ENCODE measurements around the gene TRAM1L1. TPM values are rescaled to one million over a fixed set of nuclear protein-coding genes. Genes with fewer than 3 reads are reported as not detected.

The TRAM1L1 gene
- total RNA-seq, 6 experiments from 2014 or later, result 0.14 to 0.16 TPM; not detected in 4

- no peaks in the 10 kb centered on the region for H3K36me3 Mint-ChIP-seq (ENCODE audit: low read depth)
- no peak overlapping the region for H3K27ac Mint-ChIP-seq
- peaks cover 15% of the 10 kb centered on the region for H3K9me3 Mint-ChIP-seq
- no peak for TF ChIP-seq CTCF (IDR thresholded peaks at IDR 0.05)
- H3K27me3 Mint-ChIP-seq (ENCODE audit: insufficient read depth), result no peaks in the 10 kb centered on the region
- no peak for DNase-seq
- H3K4me3 Mint-ChIP-seq, result no peak overlapping the region
- no peaks in the 10 kb centered on the region for H3K4me1 Mint-ChIP-seq (ENCODE audit: low read depth)
Measured at GRCh38 chr4:117077760-117078159, 7.6 kb downstream of the TRAM1L1 start.

GRCh38 chr4:117068120-117068519 lies 17.3 kb downstream of the TRAM1L1 start:
- TF ChIP-seq CTCF (IDR thresholded peaks at IDR 0.05), result no peak
- no peaks in the 10 kb centered on the region for H3K36me3 Mint-ChIP-seq (ENCODE audit: low read depth)
- no peak for DNase-seq
- H3K4me3 Mint-ChIP-seq, result no peak overlapping the region
- H3K4me1 Mint-ChIP-seq (ENCODE audit: low read depth), result no peaks in the 10 kb centered on the region
- no peaks in the 10 kb centered on the region for H3K27me3 Mint-ChIP-seq (ENCODE audit: insufficient read depth)
- peaks cover 28% of the 10 kb centered on the region for H3K9me3 Mint-ChIP-seq
- no peak overlapping the region for H3K27ac Mint-ChIP-seq

GRCh38 chr4:117063961-117064696 lies 21.2 kb downstream of the TRAM1L1 start:
- H3K36me3 Mint-ChIP-seq (ENCODE audit: low read depth), result no peaks in the 10 kb centered on the region
- no peak overlapping the region for H3K27ac Mint-ChIP-seq
- no peak overlapping the region for H3K4me3 Mint-ChIP-seq
- H3K9me3 Mint-ChIP-seq, result peaks cover 30% of the 10 kb centered on the region
- DNase-seq, result no peak
- no peaks in the 10 kb centered on the region for H3K4me1 Mint-ChIP-seq (ENCODE audit: low read depth)
- no peaks in the 10 kb centered on the region for H3K27me3 Mint-ChIP-seq (ENCODE audit: insufficient read depth)
- no peak for TF ChIP-seq CTCF (IDR thresholded peaks at IDR 0.05)

- Mint-ChIP-seq H3K4me3 (no peak overlapping the region), H3K9me3 (peaks cover 19% of the 10 kb centered on the region), H3K27ac (no peak overlapping the region), H3K27me3 (ENCODE audit: insufficient read depth) (no peaks in the 10 kb centered on the region), H3K36me3 (ENCODE audit: low read depth) (no peaks in the 10 kb centered on the region), H3K4me1 (ENCODE audit: low read depth) (no peaks in the 10 kb centered on the region)
- no peak for TF ChIP-seq CTCF (IDR thresholded peaks at IDR 0.05)
- DNase-seq, result no peak
Measured at GRCh38 chr4:117042962-117043361, 42.4 kb downstream of the TRAM1L1 start.

All from HFFc6 (cell line).